ENCODE measurements around the gene ARMH2. TPM values are rescaled to one million over a fixed set of nuclear protein-coding genes. Genes with fewer than 3 reads are reported as not detected.

ARMH2 gene
- total and polyA plus RNA-seq, 7 donors: 0.10 TPM; not detected in 6

DNA sequence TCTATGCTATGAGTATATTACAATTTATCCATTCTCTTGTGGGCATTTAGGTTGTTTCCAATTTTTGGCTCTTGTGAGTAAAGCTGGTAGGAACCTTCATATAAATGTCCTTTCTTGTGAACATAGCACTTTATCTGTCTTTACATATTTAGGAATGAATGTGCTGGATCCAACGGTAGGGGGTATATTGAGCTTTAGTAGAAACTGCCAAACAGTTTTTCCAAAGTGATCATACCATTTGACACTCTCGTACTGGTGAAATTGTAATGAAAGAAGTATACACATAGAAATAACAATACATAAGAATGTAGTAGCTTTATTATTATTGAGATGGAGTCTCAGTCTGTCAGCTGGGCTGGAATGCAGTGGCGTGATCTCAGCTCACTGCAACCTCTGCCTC is 30.9 kb upstream of the ARMH2 start:
- 88 to 94% methylated on average over 3 of the region's 3 CpGs for WGBS, 2 donors
- intact Hi-C loops (cut with DNase I): no loop called here
- TF ChIP-seq EP300 (IDR thresholded peaks at IDR 0.05) (no peak), POLR2AphosphoS5 (IDR thresholded peaks at IDR 0.05) (no peak), POLR2A (IDR thresholded peaks at IDR 0.05) (no peak)
- TF ChIP-seq, protein P1, sequence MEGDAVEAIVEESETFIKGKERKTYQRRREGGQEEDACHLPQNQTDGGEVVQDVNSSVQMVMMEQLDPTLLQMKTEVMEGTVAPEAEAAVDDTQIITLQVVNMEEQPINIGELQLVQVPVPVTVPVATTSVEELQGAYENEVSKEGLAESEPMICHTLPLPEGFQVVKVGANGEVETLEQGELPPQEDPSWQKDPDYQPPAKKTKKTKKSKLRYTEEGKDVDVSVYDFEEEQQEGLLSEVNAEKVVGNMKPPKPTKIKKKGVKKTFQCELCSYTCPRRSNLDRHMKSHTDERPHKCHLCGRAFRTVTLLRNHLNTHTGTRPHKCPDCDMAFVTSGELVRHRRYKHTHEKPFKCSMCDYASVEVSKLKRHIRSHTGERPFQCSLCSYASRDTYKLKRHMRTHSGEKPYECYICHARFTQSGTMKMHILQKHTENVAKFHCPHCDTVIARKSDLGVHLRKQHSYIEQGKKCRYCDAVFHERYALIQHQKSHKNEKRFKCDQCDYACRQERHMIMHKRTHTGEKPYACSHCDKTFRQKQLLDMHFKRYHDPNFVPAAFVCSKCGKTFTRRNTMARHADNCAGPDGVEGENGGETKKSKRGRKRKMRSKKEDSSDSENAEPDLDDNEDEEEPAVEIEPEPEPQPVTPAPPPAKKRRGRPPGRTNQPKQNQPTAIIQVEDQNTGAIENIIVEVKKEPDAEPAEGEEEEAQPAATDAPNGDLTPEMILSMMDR (IDR thresholded peaks at IDR 0.05): no peak

DNA sequence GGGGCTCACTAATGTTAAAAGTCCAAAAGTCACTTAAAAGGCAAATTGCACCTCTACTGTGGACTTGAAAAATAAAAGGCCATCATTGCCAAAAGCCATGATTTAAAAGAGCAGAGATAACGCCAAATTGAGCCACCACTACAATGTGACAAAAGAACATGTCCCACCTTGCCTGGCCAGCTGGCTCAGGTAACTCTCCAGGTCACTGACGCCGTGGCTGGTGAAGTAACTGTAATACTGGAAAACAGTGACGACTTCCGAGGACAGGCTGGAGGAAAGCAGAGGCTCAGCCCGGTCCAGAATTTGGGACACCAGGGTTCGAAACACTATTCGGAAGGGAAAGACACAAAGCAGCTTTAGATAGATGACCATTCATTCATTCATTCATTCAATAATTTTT is 29.3 kb upstream of the ARMH2 start:
- no peak overlapping the region for H3K27ac ChIP-seq

More for the DNA sequence above, 30.9 kb upstream of the ARMH2 start:
- peaks cover 0 to 18% (median 0%) of the 10 kb centered on the region in 4 donors for H3K36me3 ChIP-seq
- no peaks in the 10 kb centered on the region for H3K4me1 ChIP-seq
- H3K27ac ChIP-seq: no peak overlapping the region
- H3K4me3 ChIP-seq: no peak overlapping the region
- H3K27me3 ChIP-seq: no peaks in the 10 kb centered on the region
- no peak for DNase-seq
- H3K9me3 ChIP-seq: no peaks in the 10 kb centered on the region

DNA sequence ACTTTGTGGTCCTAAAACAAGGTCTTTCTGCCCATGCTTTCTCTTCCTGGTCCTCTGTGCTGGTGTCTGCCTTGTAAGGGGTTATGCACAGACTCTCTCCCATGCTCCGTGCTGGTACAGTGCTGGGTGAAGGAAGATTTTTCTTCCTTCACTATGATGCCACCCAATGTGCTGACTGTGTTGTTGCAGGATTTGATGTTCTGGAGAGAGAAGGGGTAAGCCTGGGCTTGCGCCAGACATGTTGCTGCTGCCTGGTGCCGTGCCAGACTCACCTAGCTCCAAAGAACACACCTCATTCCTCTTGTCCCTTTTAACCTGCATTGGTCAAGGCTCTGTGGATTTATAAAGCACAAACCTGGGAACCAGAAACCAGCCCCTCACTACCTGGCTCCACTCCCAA is 28.4 kb upstream of the ARMH2 start:
- peaks cover 0 to 19% (median 2%) of the 10 kb centered on the region in 4 donors for H3K36me3 ChIP-seq
- DNase-seq: no peak
- no peak overlapping the region for H3K4me3 ChIP-seq
- H3K27ac ChIP-seq: no peak overlapping the region
- intact Hi-C loops (cut with DNase I): no loop called here
- H3K27me3 ChIP-seq: no peaks in the 10 kb centered on the region
- TF ChIP-seq, protein P1 (IDR thresholded peaks at IDR 0.05): no peak
- TF ChIP-seq POLR2A (IDR thresholded peaks at IDR 0.05) (no peak), EP300 (IDR thresholded peaks at IDR 0.05) (no peak), POLR2AphosphoS5 (IDR thresholded peaks at IDR 0.05) (no peak)
- H3K9me3 ChIP-seq: no peaks in the 10 kb centered on the region
- H3K4me1 ChIP-seq: no peaks in the 10 kb centered on the region
- WGBS, 2 donors: 69 to 75% methylated on average over 3 of the region's 3 CpGs

More for the DNA sequence above, 29.3 kb upstream of the ARMH2 start:
- H3K4me3 ChIP-seq: no peak overlapping the region
- 81 to 86% methylated on average over 8 of the region's 8 CpGs for WGBS, 2 donors
- H3K27me3 ChIP-seq: no peaks in the 10 kb centered on the region
- H3K4me1 ChIP-seq: no peaks in the 10 kb centered on the region
- H3K36me3 ChIP-seq: peaks cover 0 to 19% (median 2%) of the 10 kb centered on the region in 4 donors
- DNase-seq: no peak
- TF ChIP-seq, protein P1 (IDR thresholded peaks at IDR 0.05): no peak
- no peak for TF ChIP-seq POLR2AphosphoS5 (IDR thresholded peaks at IDR 0.05)
- no peak for TF ChIP-seq POLR2A (IDR thresholded peaks at IDR 0.05)
- no peak for TF ChIP-seq EP300 (IDR thresholded peaks at IDR 0.05)
- intact Hi-C loops (cut with DNase I): no loop called here
- no peaks in the 10 kb centered on the region for H3K9me3 ChIP-seq

DNA sequence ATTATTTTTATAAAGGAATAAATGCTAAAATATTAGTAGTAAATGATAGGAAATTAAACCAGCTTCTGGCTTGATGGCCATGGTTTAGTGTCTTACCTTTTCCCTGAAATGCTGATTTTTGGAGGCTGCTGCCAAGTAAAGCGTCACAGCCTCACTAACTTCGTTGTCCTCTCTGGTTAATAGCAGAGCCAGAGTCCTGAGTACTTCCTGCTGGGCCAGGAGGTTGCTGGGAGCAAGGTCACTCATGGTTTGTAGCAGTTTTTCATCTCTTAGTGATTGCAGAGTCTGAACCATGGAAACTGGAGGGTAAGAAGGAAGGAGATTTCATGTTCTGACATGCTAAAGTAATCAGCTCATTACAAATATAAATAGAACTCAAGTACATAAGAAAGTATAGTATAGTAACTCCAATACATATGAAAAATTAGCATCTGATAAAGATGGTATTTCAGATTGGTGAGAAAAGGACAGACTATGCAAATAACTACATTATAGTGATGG is 26.5 kb upstream of the ARMH2 start:
- DNase-seq: no peak

More for the DNA sequence above, 26.5 kb upstream of the ARMH2 start:
- H3K4me1 ChIP-seq: no peaks in the 10 kb centered on the region
- TF ChIP-seq EP300 (IDR thresholded peaks at IDR 0.05) (no peak), POLR2A (IDR thresholded peaks at IDR 0.05) (no peak), POLR2AphosphoS5 (IDR thresholded peaks at IDR 0.05) (no peak)
- TF ChIP-seq, protein P1 (IDR thresholded peaks at IDR 0.05): no peak
- peaks cover 0 to 19% (median 2%) of the 10 kb centered on the region in 4 donors for H3K36me3 ChIP-seq
- H3K27ac ChIP-seq: no peak overlapping the region
- no peaks in the 10 kb centered on the region for H3K9me3 ChIP-seq
- no peaks in the 10 kb centered on the region for H3K27me3 ChIP-seq
- 70 to 79% methylated on average over 2 of the region's 2 CpGs for WGBS, 2 donors
- H3K4me3 ChIP-seq: no peak overlapping the region
- intact Hi-C loops (cut with DNase I): no loop called here
